Spleen (tissue), 7 donors: ENCODE data around the gene TMEM108.

Experiments
- CTCF ChIP-seq, 11 experiments: fragments of 200-600 bp in 7 of 11; fragments of 450-650 bp in 4 of 11; sonication (generic) in 4 of 11; IDR thresholded peaks in 8 of 11; conservative IDR thresholded peaks in 3 of 11; 1 replicate in 7 of 11; 2 replicates in 4 of 11; pipeline versions ENCODE4 v1.4.0 to v1.8.0; 2016 to 2021; ENCODE audit warnings: antibody characterized with exemption in 11 of 11, inconsistent platforms in 4 of 11, mild to moderate bottlenecking in 1 of 11
- POLR2A ChIP-seq, 3 donors: fragments of 450-650 bp; IDR thresholded peaks; one replicate each; pipeline ENCODE4 v1.5.1; 2017; ENCODE audit warnings: antibody characterized with exemption in 3 of 3, mild to moderate bottlenecking in 1 of 3
- POLR2AphosphoS5 ChIP-seq, 3 donors: sonication (generic); formaldehyde crosslinking; IDR thresholded peaks; one replicate each; pipeline ENCODE4 v1.5.1; 2017; ENCODE audit warnings: antibody characterized with exemption in 3 of 3
- donor health status: DM: no; HTN: no; CAD: no; lungs with moderate emphysema.
- donor health status: DM: no; HTN: no; CAD: no.
- donor health status: DM: no; HTN: no; CAD: no.

GRCh38 chr3:133419151-133419909, 381.1 kb downstream of the TMEM108 start:
- TF ChIP-seq POLR2A (IDR thresholded peaks at IDR 0.05): no peak
- no peak for TF ChIP-seq CTCF (IDR thresholded peaks at IDR 0.05 in 8 of 11, conservative IDR thresholded peaks at IDR 0.05 in 3 of 11)
- no peak for TF ChIP-seq POLR2AphosphoS5 (IDR thresholded peaks at IDR 0.05)
